Activated naive CD4-positive, alpha-beta T cell treated with Interleukin-2 at 50 U/mL for 16 hours (primary cell): Measurements from ENCODE around the gene PLIN4.

Source experiments
- DNase-seq: peaks from one replicate; pipeline ENCODE4 v3.0.0-alpha.2; 2020

PLIN4 gene

DNA sequence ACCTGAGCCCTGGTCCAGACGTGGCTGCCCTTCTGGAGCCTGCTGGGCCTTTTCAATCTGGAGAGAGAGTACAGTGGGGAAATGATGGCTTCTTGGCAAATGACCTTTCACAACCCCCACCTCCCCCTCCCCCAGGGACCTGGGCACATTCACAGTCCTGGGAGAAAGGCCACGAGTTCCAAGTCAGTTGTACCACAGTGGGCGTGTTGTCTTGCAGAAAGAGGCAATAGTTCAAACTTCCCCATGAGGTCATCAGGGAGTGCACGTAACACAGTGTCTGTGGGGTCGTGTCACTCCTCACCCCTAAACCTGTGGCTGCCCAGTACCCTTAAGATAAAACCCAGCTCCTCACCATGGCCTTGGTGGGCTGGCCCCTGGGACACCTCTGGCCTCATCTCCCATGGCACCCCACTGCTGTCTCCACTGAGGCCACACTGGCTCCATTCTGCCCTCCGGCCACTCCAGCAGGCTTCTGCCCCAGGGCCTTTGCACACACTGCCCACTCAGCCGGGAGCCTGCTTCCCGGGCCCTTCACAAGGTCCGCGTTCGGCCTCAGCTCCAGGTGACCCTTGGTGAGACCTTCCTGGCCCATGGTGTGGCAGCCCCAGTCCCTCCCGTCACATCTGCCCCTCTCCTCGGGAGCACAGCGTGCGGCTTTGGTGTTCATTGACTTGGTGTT is 13.3 kb downstream of the PLIN4 start:
- DNase-seq: no peak

DNA sequence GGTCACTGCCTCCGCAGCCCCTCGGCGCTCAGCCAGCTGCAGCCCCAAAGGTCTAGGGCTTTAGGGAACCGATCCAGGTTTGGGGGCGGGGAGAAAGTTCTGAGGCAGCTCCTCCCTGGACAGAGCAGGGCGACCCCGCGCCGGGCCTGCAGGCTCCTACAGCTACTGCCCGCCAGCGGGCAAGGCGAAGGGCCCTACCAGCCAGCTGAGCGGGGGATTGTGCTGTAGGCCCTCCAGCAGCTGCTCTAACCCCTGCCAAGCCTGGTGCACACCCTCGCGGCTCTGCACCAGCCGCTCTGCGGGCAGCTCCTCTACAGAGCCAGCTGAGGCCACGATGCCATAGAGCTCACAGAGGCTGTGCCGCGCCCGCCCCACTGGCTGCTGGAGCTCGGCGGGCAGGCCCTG is 14.0 kb downstream of the PLIN4 start:
- no peak for DNase-seq

DNA sequence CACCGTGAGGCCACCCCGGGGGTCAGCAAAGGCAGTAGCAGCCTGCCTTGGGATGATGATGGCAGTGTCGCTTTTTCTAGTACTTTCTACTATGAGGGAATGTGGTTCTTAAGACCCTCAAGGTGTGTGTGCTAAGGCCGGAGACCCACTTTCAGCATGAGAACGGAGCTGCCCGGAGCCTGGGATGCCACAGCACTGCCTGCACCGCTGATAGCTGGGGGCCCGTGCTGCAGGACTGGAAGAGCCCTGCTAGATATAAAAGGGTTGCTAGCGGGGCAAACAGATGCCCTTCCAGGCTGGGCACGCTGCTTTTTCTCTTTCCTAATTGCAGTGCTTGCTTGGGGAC is 14.5 kb downstream of the PLIN4 start:
- DNase-seq: no peak

DNA sequence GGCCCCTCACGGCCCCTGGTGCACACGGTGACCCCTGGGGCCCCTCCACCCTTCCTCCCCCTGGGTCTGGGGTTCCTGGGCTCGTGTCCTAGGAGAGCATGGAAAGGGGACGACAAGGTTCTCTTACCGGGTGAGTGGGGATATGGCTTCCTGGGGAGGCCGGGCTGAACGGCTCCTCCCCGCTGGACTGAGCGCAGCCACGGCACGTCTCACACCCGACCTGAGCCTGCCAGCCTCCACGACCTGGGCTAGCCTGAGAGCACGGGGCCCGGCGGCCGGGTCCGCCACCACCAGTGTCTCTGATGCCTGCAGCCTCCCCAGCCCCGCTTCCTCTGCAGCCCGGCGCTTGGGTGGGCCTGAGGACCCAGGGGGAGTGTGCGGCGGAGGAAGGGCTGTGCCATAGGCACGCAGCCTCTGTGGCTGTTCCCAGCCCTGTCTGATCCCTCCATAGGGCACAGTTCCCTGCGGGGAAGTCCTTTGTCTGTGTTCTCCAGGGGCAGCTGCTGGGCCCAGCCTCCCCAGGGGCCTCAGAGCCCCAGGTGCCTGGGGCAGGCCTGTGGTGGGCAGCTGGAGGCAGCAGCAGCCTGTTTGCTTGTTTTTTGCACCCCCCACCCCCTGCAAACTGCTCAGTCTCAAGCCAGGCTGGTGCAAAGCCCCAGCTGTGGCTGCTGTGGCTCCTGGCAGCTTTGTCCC is 15.0 kb downstream of the PLIN4 start:
- DNase-seq: no peak

DNA sequence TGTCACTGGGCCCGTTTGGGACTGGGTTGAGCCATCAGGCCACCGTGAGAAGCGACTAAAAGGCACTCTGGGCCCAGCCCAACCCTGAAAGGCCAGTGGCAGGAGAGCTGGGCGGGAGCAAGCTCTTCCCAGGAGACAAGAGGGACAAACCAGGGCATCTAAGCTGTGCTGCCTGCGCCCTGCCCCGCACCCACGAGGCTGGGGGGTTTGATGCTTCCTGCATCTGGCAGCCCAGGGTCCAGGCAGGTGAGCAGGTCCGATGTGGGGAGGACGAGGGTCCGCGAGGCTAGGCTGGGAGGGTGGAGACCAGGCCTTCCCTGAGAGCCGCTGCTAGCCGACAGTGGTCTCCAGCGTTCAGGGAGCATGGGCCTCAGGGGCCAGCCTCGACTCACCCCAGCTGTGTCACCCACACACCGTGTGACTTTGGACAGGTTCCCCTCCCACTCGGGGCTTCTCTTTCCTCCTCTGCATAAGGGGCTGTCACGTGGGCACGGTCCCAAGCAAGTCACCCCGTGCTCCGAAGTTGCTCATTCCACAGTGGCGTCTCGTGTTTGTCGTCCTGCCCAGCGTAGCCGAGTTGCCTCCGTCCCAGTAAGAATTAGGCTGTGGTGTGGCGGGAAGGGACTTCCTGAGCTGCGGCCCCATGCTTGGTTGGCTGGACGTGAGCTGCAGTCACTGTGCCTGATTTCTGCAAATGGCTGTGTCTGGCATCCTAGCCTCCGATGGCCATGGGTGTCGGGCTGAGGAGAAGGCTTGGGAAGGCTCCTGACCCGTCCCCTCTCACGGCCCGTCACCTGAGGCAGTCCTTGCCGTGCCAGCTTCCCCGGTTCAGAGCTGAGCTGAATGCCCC is 15.8 kb downstream of the PLIN4 start:
- no peak for DNase-seq

DNA sequence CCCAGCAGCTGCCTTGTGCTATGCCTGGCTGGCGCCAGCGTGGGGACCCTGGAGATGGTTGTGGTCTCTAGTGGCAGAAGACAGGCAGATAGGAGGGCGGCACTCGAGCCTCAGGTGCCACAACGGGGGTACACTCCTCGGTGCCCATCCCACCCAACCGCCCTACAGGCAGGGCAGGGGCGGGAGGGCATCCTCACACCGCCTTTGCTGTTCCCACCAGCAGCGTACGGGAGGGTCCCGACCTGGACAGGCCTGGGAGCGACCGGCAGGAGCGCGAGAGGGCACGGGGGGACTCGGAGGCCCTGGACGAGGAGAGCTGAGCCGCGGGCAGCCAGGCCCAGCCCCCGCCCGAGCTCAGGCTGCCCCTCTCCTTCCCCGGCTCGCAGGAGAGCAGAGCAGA is 16.6 kb downstream of the PLIN4 start:
- no peak for DNase-seq

DNA sequence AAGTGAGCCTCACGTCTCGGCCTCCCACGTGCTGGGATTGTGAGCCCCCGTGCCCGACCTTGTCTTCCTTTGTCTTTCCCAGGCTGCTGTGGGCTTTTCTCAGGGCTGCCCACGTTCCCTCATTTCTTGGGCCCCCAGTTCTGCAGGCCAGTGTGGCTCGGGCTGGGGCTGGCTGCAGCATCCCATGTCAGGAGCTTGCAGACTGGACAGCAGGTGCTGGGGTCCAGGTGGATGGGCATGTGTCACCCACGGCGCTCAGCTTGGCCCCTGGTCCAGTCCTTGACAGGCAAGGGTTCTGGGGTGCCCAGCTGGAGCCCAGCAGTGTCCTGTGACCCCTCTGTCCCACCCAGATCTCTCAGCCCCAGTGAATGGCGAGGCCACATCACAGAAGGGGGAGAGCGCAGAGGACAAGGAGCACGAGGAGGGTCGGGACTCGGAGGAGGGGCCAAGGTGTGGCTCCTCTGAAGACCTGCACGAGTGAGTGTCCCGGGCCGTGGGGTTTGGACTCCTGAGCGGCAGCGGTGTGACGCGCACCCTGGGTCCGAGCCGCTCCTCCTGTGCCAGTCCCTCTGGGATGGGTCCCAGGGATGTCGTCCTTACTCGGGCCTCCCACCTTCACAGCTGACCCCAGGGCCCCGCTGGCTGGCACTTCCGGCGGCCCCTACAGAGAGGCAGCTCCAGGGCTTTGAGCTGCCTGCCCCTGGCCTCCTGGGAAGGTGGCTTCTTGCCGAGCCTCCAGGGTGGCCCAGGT is 17.3 kb downstream of the PLIN4 start:
- no peak for DNase-seq

DNA sequence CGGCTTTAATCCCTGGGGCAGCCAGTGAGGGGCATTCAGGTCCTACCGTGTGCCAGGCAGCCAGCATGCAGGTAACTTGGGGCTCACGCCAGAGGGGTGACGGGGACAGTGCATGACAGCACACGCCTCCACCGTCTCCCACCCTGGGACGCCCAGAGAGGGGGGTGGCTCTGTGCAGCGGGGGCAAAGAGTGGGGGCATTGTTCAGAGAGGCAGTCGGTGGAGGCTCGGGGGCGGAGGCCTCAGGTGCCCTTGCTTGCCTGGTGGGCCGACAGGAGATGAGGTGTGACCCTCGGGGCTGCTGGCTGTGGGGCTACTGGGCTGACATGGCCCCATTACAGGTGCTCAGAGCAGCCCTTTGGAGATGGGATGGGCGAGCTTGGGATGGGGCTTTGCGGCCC is 18.4 kb downstream of the PLIN4 start:
- no peak for DNase-seq

DNA sequence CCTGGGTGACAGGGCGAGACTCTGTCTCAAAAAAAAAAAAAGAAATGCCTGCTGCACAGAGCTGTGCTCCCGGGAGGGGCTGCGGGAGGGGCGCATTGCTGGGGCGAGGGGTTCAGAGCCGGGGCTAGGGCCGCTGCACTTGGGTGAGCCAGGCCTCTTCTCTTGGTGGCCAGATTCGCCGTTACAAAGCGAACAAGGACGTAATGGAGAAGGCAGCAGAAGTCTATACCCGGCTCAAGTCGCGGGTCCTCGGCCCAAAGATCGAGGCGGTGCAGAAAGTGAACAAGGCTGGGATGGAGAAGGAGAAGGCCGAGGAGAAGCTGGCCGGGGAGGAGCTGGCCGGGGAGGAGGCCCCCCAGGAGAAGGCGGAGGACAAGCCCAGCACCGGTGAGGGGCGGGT is 19.0 kb downstream of the PLIN4 start:
- no peak for DNase-seq

DNA sequence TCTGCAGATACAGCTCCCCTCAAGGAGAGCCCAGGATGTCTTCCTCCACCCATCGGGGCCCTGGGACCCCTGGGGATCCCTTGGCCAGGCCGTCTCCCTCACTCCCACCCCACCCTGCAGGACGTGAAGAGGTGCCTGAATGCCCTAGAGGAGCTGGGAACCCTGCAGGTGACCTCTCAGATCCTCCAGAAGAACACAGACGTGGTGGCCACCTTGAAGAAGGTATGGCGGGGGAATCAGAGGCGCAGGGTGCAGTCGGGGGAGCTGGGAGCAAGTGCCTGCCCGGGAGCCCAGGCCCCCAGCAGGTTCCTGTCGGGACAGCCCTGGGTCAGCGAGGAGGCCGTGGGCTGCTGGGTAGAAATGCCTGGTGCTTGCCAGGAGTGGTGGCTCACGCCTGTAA is 19.6 kb downstream of the PLIN4 start:
- no peak for DNase-seq

DNA sequence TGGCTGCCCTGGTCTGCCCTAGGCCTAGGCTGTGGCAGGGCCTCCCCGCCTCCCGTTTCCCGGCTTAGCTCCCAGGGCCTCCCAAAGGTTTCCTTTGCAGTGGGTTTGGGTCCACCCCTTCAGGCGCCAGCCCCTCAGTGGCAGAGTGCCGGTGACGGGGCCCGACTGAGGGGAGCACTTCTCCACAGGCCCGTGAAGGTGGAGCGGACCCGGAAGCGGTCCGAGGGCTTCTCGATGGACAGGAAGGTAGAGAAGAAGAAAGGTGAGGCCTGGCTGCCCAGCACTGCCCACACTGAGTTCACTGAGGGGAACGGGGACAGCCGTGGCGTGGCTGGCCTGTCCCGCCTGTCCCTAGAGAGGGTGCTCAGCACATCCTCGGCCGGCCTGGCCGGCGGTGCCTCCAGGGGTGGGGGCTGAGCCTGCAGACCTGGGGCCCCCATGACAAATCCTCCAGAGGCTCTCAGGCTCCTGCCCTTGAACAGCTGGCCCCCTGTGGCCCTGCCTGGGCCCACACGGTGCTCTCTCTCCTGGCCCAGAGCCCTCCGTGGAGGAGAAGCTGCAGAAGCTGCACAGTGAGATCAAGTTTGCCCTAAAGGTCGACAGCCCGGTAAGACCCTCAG is 20.4 kb downstream of the PLIN4 start:
- DNase-seq: no peak

DNA sequence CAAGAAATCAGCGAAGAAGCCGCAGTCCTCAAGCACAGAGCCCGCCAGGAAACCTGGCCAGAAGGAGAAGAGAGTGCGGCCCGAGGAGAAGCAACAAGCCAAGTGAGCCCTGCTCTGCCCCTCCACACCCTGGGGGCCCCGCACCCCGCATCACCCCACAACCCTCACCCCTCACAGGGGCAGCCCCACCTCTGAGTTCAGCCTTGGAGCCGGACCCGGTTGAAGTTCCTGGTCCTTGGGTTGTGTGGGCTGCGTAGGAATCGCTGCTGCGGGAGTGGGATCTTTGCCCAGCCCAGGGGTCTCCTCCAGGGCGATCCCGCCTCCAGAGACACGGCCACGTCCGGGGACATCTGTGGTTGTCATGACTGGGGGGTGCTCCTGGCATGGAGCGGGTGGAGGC is 22.0 kb downstream of the PLIN4 start:
- no peak for DNase-seq

DNA sequence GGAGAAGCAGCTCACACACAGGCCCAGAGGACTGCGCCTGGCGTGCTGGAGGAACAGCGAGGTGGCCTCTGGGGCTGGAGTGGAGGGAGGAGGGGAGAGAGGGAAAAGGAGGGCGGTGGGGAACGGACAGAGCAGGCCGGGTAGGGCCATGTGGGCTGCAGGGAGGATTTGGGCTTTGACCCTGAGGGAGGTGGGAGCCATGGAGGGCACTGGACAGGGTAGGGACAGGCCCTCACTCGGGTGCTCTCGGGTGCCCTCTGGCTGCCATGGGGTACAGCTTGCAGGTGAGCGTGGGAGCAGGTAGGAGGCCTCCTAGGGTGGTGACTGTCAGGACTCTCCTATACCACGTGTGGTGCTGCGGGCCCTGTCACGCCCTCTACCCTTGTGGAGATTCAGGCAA is 22.8 kb downstream of the PLIN4 start:
- DNase-seq: no peak

DNA sequence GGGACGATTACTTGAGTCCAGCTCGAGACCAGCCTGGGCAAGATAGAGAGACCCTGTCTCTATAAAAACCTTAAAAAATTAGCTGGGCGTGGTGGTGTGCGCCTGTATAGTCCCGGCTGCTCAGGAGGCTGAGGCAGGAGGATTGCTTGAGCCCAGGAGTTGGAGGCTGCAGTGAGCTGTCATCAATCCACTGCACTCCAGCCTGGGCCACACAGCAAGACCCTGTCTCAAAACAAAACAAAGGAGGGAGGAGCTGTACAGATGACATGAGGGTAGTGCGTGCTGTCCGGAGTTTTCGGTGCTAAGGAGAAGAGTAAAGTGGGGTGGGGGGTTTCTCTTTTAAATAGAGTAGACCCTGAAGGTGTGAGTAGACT is 23.6 kb downstream of the PLIN4 start:
- no peak for DNase-seq

DNA sequence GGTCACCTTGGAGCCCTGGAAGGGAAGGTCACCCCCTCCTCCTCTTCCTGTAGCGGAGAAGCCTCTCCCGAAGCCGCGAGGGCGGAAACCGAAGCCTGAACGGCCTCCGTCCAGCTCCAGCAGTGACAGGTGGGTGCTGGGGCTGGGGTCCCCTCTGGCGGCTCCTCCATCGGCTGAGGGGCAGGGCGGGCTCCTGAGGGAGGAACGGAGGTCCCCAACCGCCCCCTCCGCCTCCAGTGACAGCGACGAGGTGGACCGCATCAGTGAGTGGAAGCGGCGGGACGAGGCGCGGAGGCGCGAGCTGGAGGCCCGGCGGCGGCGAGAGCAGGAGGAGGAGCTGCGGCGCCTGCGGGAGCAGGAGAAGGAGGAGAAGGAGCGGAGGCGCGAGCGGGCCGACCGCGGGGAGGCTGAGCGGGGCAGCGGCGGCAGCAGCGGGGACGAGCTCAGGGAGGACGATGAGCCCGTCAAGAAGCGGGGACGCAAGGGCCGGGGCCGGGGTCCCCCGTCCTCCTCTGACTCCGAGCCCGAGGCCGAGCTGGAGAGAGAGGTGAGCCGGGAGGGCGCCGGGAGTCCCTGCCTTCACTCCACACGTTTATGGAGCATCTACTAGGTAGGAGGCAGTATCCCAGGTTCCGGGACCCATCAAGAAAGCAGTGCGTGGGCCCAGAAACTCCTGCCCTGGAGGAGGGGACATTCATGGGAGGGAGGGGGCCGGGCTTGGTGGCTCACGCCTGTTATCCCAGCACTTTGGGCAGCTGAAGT is 24.2 kb downstream of the PLIN4 start:
- no peak for DNase-seq

DNA sequence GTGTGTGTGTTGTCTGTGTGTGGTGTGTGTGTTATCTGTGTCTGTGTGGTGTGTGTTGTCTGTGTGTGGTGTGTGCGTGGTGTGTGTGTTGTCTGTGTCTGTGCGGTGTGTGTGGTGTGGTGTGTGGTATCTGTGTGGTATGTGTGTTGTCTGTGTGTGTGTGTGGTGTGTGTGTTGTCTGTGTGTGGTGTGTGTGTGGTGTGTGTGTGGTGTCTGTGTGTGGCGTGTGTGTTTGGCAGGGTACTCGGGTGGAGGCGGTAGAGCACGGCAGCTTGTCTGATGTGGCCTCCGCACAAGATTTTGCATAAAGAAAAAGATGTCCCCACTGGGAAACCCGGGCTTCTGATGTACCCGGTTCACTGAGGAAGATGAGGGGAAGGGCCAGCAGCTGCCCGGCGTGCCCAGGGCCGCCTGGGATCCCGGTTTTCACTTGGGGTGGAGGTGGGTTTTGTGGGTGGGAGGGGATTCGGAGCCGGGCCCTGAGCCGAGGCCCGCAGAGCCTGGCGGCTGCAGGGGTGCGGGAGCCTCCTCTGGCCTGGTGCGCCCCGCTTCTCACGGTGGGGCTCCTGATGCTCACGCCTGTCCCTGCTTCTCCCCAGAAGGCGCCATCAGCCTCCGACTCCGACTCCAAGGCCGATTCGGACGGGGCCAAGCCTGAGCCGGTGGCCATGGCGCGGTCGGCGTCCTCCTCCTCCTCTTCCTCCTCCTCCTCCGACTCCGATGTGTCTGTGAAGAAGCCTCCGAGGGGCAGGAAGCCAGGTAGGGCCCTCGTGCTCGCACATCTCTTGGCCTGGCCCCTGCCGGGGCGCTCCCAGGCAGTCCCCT is 25.0 kb downstream of the PLIN4 start:
- DNase-seq: no peak

DNA sequence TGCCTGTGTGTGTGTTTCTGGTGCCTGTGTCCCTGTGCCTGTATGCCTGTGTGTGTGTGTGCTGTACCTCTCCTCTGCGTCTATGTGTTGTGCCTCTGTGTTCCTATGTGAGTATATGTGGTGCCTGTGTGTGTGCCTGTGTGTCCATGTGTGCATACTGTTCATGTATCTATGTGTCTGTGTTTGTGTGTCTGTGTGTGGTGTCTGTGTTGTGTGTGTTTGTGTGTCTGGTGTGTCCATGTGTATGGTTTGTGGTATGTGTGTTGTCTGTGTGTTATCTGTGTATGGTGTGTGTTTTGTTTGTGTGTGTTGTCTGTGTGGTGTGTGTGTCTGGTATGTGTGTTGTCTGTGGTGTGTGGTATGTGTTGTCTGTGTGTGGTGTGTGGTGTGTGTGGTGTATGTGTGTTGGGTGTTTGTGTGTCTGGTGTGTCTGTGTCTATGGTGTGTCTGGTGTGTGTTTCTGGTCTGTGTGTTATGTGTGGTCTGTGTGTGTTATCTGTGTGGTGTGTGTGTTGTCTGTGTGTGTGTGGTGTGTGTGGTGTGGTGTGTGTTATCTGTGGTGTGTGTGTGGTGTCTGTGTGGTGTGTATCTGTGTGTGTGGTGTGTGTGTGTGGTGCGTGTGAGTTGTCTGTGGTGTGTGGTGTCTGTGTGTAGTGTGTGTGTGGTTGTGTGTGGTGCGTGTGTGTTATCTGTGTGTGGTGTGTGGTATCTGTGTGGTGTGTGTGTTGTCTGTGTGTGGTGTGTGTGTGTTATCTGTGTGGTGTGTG is 25.8 kb downstream of the PLIN4 start:
- DNase-seq: no peak

DNA sequence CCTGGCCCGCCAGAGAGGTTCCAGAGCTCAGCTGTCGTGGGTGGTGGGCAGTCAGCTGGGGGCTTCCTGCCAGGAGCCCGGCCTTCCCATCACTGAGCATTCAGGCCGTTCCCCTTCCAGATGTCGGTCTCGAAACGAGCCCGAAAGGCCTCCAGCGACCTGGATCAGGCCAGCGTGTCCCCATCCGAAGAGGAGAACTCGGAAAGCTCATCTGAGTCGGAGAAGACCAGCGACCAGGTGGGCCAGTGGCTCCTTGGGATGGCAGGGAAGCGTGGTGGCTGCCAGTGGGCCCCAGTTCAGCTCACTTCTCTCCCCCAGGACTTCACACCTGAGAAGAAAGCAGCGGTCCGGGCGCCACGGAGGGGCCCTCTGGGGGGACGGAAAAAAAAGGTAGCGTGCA is 26.8 kb downstream of the PLIN4 start:
- no peak for DNase-seq

DNA sequence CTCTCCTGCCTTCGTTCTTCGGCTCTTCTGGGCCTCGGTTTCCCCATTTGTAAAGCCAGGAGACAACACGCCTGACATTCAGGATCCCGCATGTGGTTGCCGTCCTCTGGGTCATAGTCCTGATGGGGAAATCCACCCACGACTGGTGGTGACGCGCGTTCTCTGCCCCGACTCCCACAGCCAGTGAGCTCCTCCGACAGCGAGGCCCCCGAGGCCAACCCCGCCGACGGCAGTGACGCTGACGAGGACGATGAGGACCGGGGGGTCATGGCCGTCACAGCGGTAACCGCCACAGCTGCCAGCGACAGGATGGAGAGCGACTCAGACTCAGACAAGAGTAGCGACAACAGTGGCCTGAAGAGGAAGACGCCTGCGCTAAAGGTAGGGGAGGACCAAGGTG is 29.8 kb downstream of the PLIN4 start:
- no peak for DNase-seq

DNA sequence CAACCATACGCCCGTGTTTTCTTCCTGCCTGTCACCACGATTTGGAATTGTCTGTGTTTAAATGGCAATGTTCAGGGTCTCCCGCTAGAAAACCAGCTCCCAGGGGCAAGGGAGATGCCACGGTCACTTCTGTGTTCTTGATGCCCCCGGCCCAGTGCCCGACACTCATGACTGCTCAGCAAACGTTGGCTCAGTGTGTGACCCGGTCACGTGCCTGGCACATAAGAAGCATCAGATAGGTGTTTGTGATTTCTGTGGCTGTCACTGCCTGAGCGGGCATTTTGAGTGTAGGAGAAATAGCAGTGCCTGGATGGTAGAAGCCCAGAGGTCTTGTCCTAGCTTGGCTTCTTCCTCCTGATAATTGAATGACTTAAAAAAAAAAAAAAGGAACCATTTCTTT is 30.7 kb downstream of the PLIN4 start:
- DNase-seq: no peak

DNA sequence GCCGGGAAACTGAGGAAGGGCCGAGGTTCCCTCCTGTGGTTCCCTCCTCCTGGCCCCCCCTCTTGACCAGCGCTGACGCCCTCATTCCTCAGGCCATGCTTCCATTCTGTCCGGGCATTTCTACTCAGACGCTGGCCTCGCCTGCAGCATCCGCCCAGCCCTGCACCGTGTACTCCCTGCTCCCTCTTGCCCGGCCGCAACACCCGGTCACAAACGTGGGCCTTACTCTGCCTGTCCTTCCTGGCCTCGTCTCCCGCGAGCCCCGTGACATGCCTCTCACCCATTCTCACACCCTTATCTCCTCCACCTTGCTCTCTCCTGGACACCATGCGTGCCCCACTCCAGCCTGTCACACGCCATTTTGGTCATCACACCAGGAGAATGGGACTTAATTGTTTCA is 34.9 kb downstream of the PLIN4 start:
- no peak for DNase-seq
